ENCODE measurements around the gene LSR.

LSR gene

GRCh38 chr19:35251456-35251855 lies 2.7 kb downstream of the LSR start:
- TF ChIP-seq, protein P1, sequence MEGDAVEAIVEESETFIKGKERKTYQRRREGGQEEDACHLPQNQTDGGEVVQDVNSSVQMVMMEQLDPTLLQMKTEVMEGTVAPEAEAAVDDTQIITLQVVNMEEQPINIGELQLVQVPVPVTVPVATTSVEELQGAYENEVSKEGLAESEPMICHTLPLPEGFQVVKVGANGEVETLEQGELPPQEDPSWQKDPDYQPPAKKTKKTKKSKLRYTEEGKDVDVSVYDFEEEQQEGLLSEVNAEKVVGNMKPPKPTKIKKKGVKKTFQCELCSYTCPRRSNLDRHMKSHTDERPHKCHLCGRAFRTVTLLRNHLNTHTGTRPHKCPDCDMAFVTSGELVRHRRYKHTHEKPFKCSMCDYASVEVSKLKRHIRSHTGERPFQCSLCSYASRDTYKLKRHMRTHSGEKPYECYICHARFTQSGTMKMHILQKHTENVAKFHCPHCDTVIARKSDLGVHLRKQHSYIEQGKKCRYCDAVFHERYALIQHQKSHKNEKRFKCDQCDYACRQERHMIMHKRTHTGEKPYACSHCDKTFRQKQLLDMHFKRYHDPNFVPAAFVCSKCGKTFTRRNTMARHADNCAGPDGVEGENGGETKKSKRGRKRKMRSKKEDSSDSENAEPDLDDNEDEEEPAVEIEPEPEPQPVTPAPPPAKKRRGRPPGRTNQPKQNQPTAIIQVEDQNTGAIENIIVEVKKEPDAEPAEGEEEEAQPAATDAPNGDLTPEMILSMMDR (IDR thresholded peaks at IDR 0.05; ENCODE audit: insufficient read depth, low read length, missing control alignments), result no peak
- ChIA-PET POLR2A (no interaction called here), CTCF (no interaction called here)
- no peak overlapping the region for H3K4me3 ChIP-seq (ENCODE audit: low read depth, low read length)
- DNase-seq (ENCODE audit: low read depth, low spot score), result no peak

DNA sequence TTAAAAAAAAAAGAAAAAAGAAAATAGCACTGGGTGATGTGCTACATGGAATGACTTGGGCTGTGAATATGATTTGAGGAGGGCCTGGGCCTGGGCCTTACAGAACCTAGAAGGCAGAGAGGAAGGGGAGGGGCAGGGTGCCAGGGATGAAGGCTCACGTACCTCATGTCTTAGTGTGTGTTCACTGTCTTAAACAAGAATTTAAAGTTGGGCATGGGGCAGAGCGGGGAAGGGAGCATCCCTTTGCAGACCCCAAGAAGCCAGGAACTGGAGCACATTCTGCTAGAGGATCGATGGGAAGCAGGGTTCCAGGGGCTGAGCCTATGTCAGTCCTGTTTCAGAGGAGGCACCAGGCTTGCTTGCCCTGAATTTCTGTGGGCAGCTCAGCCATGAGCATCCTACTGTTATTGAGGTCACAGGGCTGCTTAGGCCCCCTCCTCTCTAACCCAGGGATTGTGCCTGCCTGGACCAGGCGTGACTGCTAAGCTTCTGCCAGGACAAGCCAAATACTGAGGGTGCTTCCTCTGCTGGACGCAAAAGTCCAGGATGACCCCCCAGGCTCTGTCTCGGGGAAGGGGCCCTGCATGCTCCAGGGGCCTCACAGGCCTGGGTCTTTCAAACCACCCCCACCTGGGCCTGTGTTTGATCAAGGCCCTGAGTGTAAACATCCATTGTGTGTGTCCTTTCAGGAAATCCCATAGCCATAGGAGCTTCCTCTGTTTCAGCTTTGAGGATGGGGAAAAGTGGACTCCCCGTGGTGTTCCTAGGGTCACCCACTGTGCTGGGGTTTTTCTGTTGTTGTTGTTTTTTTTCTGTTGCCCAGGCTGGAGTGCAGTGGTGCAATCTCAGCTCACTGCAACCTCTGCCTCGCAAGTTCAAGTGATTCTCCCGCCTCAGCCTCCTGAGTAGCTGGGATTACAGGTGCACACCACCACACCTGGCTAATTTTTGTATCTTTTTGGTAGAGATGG lies 4.8 kb downstream of the LSR start:
- DNase-seq (ENCODE audit: low read depth, low spot score), result no peak
- H3K4me3 ChIP-seq (ENCODE audit: low read depth, low read length), result no peak overlapping the region
- TF ChIP-seq, protein P1 (IDR thresholded peaks at IDR 0.05; ENCODE audit: insufficient read depth, low read length, missing control alignments), result no peak
- ChIA-PET POLR2A (no interaction called here), CTCF (interaction anchor here (1.5 kb wide), 1 partner anchor 187 kb away, joined by 3 read pairs; no protein-coding TSS in a partner anchor)

DNA sequence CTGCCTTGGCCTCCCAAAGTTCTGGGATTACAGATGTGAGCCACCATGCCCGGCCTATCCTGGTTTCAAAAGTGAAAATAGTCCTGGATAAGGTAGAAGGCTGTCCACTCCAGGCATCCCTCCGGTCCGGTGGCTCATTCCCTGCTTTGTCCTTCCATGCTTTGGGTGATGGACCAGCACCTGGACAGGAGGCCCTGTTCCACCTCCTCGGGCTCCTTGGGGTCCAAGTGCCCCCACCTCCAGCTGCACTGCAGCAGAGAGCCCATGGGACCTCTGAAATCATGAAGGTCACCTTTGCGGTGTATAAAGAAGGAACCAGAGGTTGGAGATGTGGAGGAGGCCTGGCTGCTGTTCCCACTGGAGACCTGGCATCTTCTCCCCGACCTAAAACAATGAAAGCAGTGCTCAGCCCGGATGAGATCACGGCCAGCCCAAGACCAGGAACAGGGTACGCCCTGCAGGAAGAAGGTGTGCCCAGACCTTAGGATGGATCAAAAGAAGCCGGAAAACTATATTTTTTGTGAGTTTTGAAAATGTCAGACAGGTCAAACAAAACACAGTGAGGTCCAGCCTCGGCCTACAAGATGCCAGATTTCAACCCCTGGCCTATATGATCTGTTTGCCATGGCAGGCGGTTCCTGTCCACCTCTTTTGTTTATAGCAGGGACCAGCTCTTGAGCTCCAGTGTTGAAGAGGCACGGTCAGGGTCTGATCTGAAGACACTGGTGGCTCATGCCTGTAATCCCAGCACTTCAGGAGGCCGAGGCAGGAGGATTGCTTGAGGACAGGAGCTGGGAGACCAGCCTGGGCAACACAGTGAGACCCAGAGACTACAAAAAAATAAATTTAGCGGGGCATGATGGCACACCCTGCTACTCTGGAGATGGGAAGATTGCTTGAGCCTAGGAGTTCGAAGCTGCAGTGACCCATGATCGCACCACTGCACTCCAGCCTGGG lies 5.8 kb downstream of the LSR start:
- TF ChIP-seq, protein P1 (IDR thresholded peaks at IDR 0.05; ENCODE audit: insufficient read depth, low read length, missing control alignments), result no peak
- ChIA-PET CTCF (no interaction called here), POLR2A (no interaction called here)
- no peak for DNase-seq (ENCODE audit: low read depth, low spot score)
- no peak overlapping the region for H3K4me3 ChIP-seq (ENCODE audit: low read depth, low read length)

- no peak for DNase-seq (ENCODE audit: low read depth, low spot score)
- ChIA-PET POLR2A (no interaction called here), CTCF (no interaction called here)
- H3K4me3 ChIP-seq (ENCODE audit: low read depth, low read length), result no peak overlapping the region
- TF ChIP-seq, protein P1 (IDR thresholded peaks at IDR 0.05; ENCODE audit: insufficient read depth, low read length, missing control alignments), result no peak
Measured at GRCh38 chr19:35256566-35256965, 7.8 kb downstream of the LSR start.

GRCh38 chr19:35257113-35257461 lies 8.3 kb downstream of the LSR start:
- no peak overlapping the region for H3K4me3 ChIP-seq (ENCODE audit: low read depth, low read length)
- TF ChIP-seq, protein P1 (IDR thresholded peaks at IDR 0.05; ENCODE audit: insufficient read depth, low read length, missing control alignments), result no peak
- ChIA-PET POLR2A (no interaction called here), CTCF (no interaction called here)
- no peak for DNase-seq (ENCODE audit: low read depth, low spot score)
